Breast epithelium (tissue), 4 donors: ENCODE results near the gene RFC2. TPM values are rescaled to one million over a fixed set of nuclear protein-coding genes. Genes with fewer than 3 reads are reported as not detected.
"Not testable (repeated sequence)": the region's sequence is repeated elsewhere in the genome, so short reads cannot be mapped to it uniquely, and the experiment has no call there.

Source experiments
- DNase-seq, 2 donors: peaks; one replicate each; pipeline ENCODE4 v3.0.0-alpha.2; 2019; ENCODE audit warnings: low spot score in 2 of 2
- H3K27ac ChIP-seq, 2 donors: fragments of 200-600 bp; sonication (generic) in 1 of 2; one replicate each; pipeline ENCODE4 v1.5.1; 2016 to 2019; ENCODE audit warnings: mild to moderate bottlenecking in 1 of 2
- H3K27me3 ChIP-seq, 2 donors: fragments of 200-600 bp; sonication (generic) in 1 of 2; one replicate each; pipeline versions ENCODE4 v1.5.1 to v1.6.0; 2017 to 2019; ENCODE audit warnings: control low read depth in 1 of 2, mild to moderate bottlenecking in 1 of 2
- H3K36me3 ChIP-seq: fragments of 200-600 bp; one replicate; pipeline ENCODE4 v1.5.1; 2019
- H3K4me1 ChIP-seq, 2 donors: fragments of 200-600 bp; sonication (generic); one replicate each; pipeline ENCODE4 v1.5.1; 2016 to 2019; ENCODE audit warnings: control low read depth in 1 of 2
- H3K4me3 ChIP-seq, 3 donors: fragments of 200-600 bp; sonication (generic); 1 replicate in 2 of 3; 2 replicates in 1 of 3; pipeline ENCODE4 v1.5.1; 2016 to 2019; ENCODE audit warnings: mild to moderate bottlenecking in 3 of 3, moderate library complexity in 2 of 3
- H3K9me3 ChIP-seq, 2 donors: fragments of 200-600 bp; sonication (generic) in 1 of 2; one replicate each; pipeline ENCODE4 v1.5.1; 2016 to 2019; ENCODE audit warnings: control low read depth in 1 of 2
- POLR2A ChIP-seq: fragments of 450-650 bp; IDR thresholded peaks from one replicate; pipeline ENCODE4 v1.6.1; 2016; ENCODE audit warnings: antibody characterized with exemption, mild to moderate bottlenecking, moderate library complexity
- POLR2AphosphoS5 ChIP-seq, 3 donors: sonication (generic); formaldehyde crosslinking; IDR thresholded peaks; one replicate each; pipeline ENCODE4 v1.6.1; 2017; ENCODE audit warnings: antibody characterized with exemption in 3 of 3
- intact Hi-C: fragments of 100-400 bp; cut with DNase I; formaldehyde crosslinking; loops from one replicate; pipeline ENCODE4 v1.15.1; 2023; ENCODE audit warnings: low total_unique reads
- total RNA-seq, 3 donors: library from RNA; depleted of rRNA; stranded (reverse); fragments of >200 nt; gene quantifications; one replicate each; pipeline ENCODE4 v1.1.0, GENCODE V29; 2016
- TF ChIP-seq, protein P1 (sequence below), 3 donors: fragments of 450-650 bp; IDR thresholded peaks; one replicate each; pipeline ENCODE4 v1.5.1; 2016 to 2017; ENCODE audit warnings: antibody characterized with exemption in 3 of 3, mild to moderate bottlenecking in 3 of 3, moderate library complexity in 3 of 3

The RFC2 gene
- total RNA-seq, 3 donors from 2014 or later, result 15.4 to 25.6 (median 17.1) TPM

- H3K27me3 ChIP-seq, result no peaks in the 10 kb centered on the region
- no peaks in the 10 kb centered on the region for H3K36me3 ChIP-seq
- intact Hi-C loops, result no loop called here
- H3K9me3 ChIP-seq, result no peaks in the 10 kb centered on the region
- no peaks in the 10 kb centered on the region for H3K4me1 ChIP-seq
- H3K4me3 ChIP-seq, result no peak overlapping the region
- no peak for TF ChIP-seq POLR2A
- TF ChIP-seq, protein P1, sequence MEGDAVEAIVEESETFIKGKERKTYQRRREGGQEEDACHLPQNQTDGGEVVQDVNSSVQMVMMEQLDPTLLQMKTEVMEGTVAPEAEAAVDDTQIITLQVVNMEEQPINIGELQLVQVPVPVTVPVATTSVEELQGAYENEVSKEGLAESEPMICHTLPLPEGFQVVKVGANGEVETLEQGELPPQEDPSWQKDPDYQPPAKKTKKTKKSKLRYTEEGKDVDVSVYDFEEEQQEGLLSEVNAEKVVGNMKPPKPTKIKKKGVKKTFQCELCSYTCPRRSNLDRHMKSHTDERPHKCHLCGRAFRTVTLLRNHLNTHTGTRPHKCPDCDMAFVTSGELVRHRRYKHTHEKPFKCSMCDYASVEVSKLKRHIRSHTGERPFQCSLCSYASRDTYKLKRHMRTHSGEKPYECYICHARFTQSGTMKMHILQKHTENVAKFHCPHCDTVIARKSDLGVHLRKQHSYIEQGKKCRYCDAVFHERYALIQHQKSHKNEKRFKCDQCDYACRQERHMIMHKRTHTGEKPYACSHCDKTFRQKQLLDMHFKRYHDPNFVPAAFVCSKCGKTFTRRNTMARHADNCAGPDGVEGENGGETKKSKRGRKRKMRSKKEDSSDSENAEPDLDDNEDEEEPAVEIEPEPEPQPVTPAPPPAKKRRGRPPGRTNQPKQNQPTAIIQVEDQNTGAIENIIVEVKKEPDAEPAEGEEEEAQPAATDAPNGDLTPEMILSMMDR (IDR thresholded peaks at IDR 0.05), result no peak
- TF ChIP-seq POLR2AphosphoS5 (IDR thresholded peaks at IDR 0.05), result no peak
- no peak overlapping the region for H3K27ac ChIP-seq
- no peak for DNase-seq
Measured at GRCh38 chr7:74214816-74215630, 39.2 kb downstream of the RFC2 start.

- no peaks in the 10 kb centered on the region for H3K9me3 ChIP-seq
- TF ChIP-seq POLR2AphosphoS5 (IDR thresholded peaks at IDR 0.05), result no peak
- TF ChIP-seq POLR2A, result no peak
- TF ChIP-seq, protein P1 (IDR thresholded peaks at IDR 0.05), result no peak
- H3K27me3 ChIP-seq, result no peaks in the 10 kb centered on the region
- H3K27ac ChIP-seq, result no peak overlapping the region
- intact Hi-C loops, result no loop called here
- no peak overlapping the region for H3K4me3 ChIP-seq
- H3K36me3 ChIP-seq, result no peaks in the 10 kb centered on the region
- no peaks in the 10 kb centered on the region for H3K4me1 ChIP-seq
- no peak for DNase-seq
Measured at GRCh38 chr7:74212661-74213060, 41.5 kb downstream of the RFC2 start.

DNA sequence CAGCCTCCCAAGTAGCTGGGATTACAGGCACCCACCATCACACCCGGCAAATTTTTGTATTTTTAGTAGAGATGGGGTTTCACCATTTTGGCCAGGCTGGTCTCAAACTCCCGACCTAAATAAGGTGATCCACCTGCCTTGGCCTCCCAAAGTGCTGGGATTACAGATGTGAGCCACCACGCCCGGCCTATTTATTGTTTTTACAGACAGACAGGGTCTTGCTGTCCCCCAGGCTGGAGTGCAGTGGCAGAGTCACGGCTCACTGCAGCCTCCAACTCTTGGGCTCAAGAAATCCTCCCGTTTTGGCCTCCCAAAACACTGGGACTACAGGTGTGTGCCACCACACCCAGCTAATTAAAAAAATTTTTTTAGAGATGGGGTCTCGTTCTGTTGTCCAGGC lies 46.0 kb downstream of the RFC2 start:
- not testable (repeated sequence) for H3K36me3 ChIP-seq, H3K9me3 ChIP-seq, H3K27me3 ChIP-seq, H3K4me1 ChIP-seq, H3K4me3 ChIP-seq, H3K27ac ChIP-seq, DNase-seq
- intact Hi-C loops, result loop anchor here (10.0 kb wide), 1 partner anchor 197 kb away; no protein-coding TSS in a partner anchor

- TF ChIP-seq POLR2A, result no peak
- TF ChIP-seq, protein P1 (IDR thresholded peaks at IDR 0.05), result no peak
- TF ChIP-seq POLR2AphosphoS5 (IDR thresholded peaks at IDR 0.05), result no peak
- H3K36me3 ChIP-seq, result no peaks in the 10 kb centered on the region
- H3K27me3 ChIP-seq, result no peaks in the 10 kb centered on the region
- no peak overlapping the region for H3K4me3 ChIP-seq
- DNase-seq, result no peak
- H3K4me1 ChIP-seq, result no peaks in the 10 kb centered on the region
- no peak overlapping the region for H3K27ac ChIP-seq
- H3K9me3 ChIP-seq, result no peaks in the 10 kb centered on the region
- intact Hi-C loops, result loop anchor here (10.0 kb wide), 1 partner anchor 197 kb away; no protein-coding TSS in a partner anchor
Measured at GRCh38 chr7:74207586-74207985, 46.6 kb downstream of the RFC2 start.

DNA sequence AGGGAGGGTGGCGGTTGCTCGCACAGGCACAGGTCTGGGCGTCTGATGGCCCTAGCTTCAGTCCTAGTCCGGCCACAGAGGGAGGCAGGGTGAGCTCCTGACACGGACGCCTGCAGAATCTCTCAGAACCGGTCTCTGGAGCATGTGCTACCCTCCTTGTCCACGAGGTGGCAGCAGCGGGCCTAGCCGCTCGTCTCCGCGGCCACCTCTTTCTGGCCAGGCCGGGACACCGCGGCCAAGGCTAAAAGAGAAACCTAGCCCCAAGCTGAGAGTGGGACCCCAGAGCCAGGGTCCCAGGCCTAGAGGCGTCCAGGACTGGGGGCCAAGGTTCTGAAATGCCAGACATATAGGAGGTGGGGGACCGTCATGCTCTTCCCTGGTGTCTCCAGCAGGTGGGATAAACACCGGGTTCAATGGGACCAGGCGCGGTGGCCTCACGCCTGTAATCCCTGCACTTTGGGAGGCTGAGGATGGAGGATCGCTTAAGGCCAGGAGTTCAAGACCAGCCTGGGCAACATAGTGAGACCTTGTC lies 47.5 kb downstream of the RFC2 start:
- Histone ChIP-seq H3K4me3 (peak overlapping the region; percentile 20 to 62 (median 39)), H3K9me3 (no peaks in the 10 kb centered on the region), H3K36me3 (no peaks in the 10 kb centered on the region), H3K27ac (no peak overlapping the region), H3K4me1 (no peaks in the 10 kb centered on the region), H3K27me3 (no peaks in the 10 kb centered on the region)
- peak; percentile 66 to 91 for DNase-seq
- intact Hi-C loops, result loop anchor here (10.0 kb wide), 1 partner anchor 198 kb away; no protein-coding TSS in a partner anchor
- TF ChIP-seq POLR2AphosphoS5 (IDR thresholded peaks at IDR 0.05), result no peak
- TF ChIP-seq, protein P1 (IDR thresholded peaks at IDR 0.05), result peak; percentile 85 to 96 (median 95)

GRCh38 chr7:74206052-74206451 lies 48.1 kb downstream of the RFC2 start:
- H3K36me3 ChIP-seq, H3K9me3 ChIP-seq, H3K27me3 ChIP-seq, H3K27ac ChIP-seq, DNase-seq, H3K4me3 ChIP-seq, H3K4me1 ChIP-seq: not testable (repeated sequence)
- intact Hi-C loops, result loop anchor here (10.0 kb wide), 1 partner anchor 199 kb away; no protein-coding TSS in a partner anchor
